CD4-positive, alpha-beta memory T cell (primary cell): ENCODE results near the gene ZNF594. TPM values are rescaled to one million over a fixed set of nuclear protein-coding genes. Genes with fewer than 3 reads are reported as not detected.
"Not testable (repeated sequence)": the region's sequence is repeated elsewhere in the genome, so short reads cannot be mapped to it uniquely, and the experiment has no call there.

Experiments used
- CTCF ChIA-PET: fragments of 350-600 bp; sonication (Branson Sonifier 250); formaldehyde crosslinking; loops from one replicate; lab custom pipeline; 2021; ENCODE audit warnings: inconsistent platforms; ENCODE audit not compliant: partially characterized antibody; lab: Charles Lee
- POLR2A ChIA-PET: fragments of 350-600 bp; sonication (Branson Sonifier 250); formaldehyde crosslinking; loops from one replicate; lab custom pipeline; 2021; ENCODE audit not compliant: partially characterized antibody; lab: Charles Lee
- DNase-seq, 5 donors: peaks; one replicate each; pipeline versions ENCODE4 v3.0.0 to v3.0.0-alpha.2; 2020 to 2022; ENCODE audit warnings: mixed read lengths in 1 of 5
- H3K27ac ChIP-seq: one replicate; pipeline ENCODE4 v1.7.0; 2013; ENCODE audit warnings: low read depth, low read length
- H3K27me3 ChIP-seq: 2 replicates; pipeline ENCODE4 v1.7.0; 2013; ENCODE audit warnings: mild to moderate bottlenecking, low read length, moderate library complexity; ENCODE audit not compliant: insufficient read depth
- H3K36me3 ChIP-seq: 2 replicates; pipeline ENCODE4 v1.7.0; 2013; ENCODE audit warnings: mild to moderate bottlenecking, low read length, moderate library complexity; ENCODE audit not compliant: insufficient read depth
- H3K4me1 ChIP-seq: 2 replicates; pipeline ENCODE4 v1.7.0; 2013; ENCODE audit warnings: mild to moderate bottlenecking, low read length, moderate library complexity; ENCODE audit not compliant: insufficient read depth
- H3K4me3 ChIP-seq, 2 donors: one replicate each; pipeline ENCODE4 v1.7.0; 2013; ENCODE audit warnings: low read length in 2 of 2, mild to moderate bottlenecking in 1 of 2
- H3K9me3 ChIP-seq, 2 donors: one replicate each; pipeline ENCODE4 v1.7.0; 2013; ENCODE audit warnings: low read length in 2 of 2, control low read depth in 1 of 2; ENCODE audit not compliant: control insufficient read depth in 1 of 2
- H3K27ac Mint-ChIP-seq, 7 donors: one replicate each; pipeline ENCODE4 v1.8.0; 2020 to 2021; ENCODE audit warnings: mixed read lengths in 7 of 7, mild to moderate bottlenecking in 6 of 7, inconsistent platforms in 3 of 7, moderate library complexity in 3 of 7
- H3K27me3 Mint-ChIP-seq, 2 donors: one replicate each; pipeline ENCODE4 v1.8.0; 2020 to 2021; ENCODE audit warnings: mixed read lengths in 2 of 2
- H3K36me3 Mint-ChIP-seq, 2 donors: one replicate each; pipeline ENCODE4 v1.8.0; 2020 to 2021; ENCODE audit warnings: mixed read lengths in 2 of 2, inconsistent platforms in 1 of 2, mild to moderate bottlenecking in 1 of 2
- H3K4me1 Mint-ChIP-seq, 4 donors: one replicate each; pipeline ENCODE4 v1.8.0; 2020 to 2021; ENCODE audit warnings: mixed read lengths in 4 of 4, mild to moderate bottlenecking in 1 of 4
- H3K4me3 Mint-ChIP-seq, 8 donors: one replicate each; pipeline ENCODE4 v1.8.0; 2020 to 2021; ENCODE audit warnings: mixed read lengths in 8 of 8, mild to moderate bottlenecking in 7 of 8, moderate library complexity in 6 of 8, inconsistent platforms in 3 of 8
- H3K9me3 Mint-ChIP-seq, 8 donors: one replicate each; pipeline ENCODE4 v1.8.0; 2020 to 2021; ENCODE audit warnings: mixed read lengths in 8 of 8, mild to moderate bottlenecking in 5 of 8, inconsistent platforms in 3 of 8, moderate library complexity in 1 of 8
- intact Hi-C: fragments of 100-400 bp; cut with micrococcal nuclease; formaldehyde crosslinking; loops from one replicate; pipeline ENCODE4 v1.15.1; 2023
- polyA plus RNA-seq, 2 donors: library from polyadenylated mRNA; unstranded; fragments of 300-500 nt; fragmentation: Illumina TruSeq; gene quantifications; one replicate each; pipeline ENCODE4 v1.2.3, GENCODE V29; 2021
- total RNA-seq, 2 experiments: library from RNA; stranded (reverse); gene quantifications; one replicate each; pipeline ENCODE4 v1.2.3, GENCODE V29; 2021

The ZNF594 gene
- total and polyA plus RNA-seq, 4 experiments from 2014 or later = 0.57 to 30.7 (median 15.7) TPM

GRCh38 chr17:5161793-5162192 lies 29.9 kb downstream of the ZNF594 start:
- H3K27ac Mint-ChIP-seq, H3K27ac ChIP-seq, H3K27me3 ChIP-seq, H3K36me3 Mint-ChIP-seq, intact Hi-C loops, H3K4me1 ChIP-seq, H3K4me3 Mint-ChIP-seq, H3K36me3 ChIP-seq, H3K9me3 Mint-ChIP-seq, H3K9me3 ChIP-seq, H3K4me3 ChIP-seq, CTCF ChIA-PET, POLR2A ChIA-PET, H3K4me1 Mint-ChIP-seq, DNase-seq: not testable (repeated sequence)
- H3K27me3 Mint-ChIP-seq = peaks cover 15 to 19% of the 10 kb centered on the region in 2 donors

GRCh38 chr17:5160702-5161101 lies 31.0 kb downstream of the ZNF594 start:
- POLR2A ChIA-PET, H3K4me3 ChIP-seq, H3K36me3 Mint-ChIP-seq, CTCF ChIA-PET, H3K27ac Mint-ChIP-seq, DNase-seq, H3K36me3 ChIP-seq, H3K4me1 Mint-ChIP-seq, H3K27me3 ChIP-seq, H3K4me3 Mint-ChIP-seq, H3K27ac ChIP-seq, intact Hi-C loops, H3K9me3 ChIP-seq, H3K9me3 Mint-ChIP-seq, H3K4me1 ChIP-seq: not testable (repeated sequence)
- H3K27me3 Mint-ChIP-seq = peaks cover 13 to 18% of the 10 kb centered on the region in 2 donors

DNA sequence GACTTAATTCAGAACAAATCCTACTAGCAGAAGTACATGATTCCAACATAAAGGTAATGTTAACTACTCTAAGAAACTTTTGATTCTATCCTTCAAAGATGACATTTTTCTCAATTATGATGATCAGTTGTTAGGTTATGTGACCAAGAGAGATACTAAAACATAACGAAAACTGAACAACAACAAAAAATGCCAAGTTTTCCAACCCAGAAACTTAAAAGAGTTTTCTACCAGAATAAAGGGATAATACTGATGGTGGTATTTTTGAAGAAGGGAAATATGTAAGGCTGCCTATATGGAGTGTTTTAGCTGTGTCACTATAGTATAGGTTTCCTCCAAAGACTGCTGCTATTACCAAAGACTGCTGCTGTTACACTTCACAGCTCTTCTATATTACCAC lies 45.5 kb downstream of the ZNF594 start:
- H3K9me3 ChIP-seq, H3K27ac Mint-ChIP-seq, H3K4me3 ChIP-seq, POLR2A ChIA-PET, H3K36me3 ChIP-seq, H3K36me3 Mint-ChIP-seq, H3K9me3 Mint-ChIP-seq, CTCF ChIA-PET, intact Hi-C loops, H3K4me3 Mint-ChIP-seq, H3K27me3 ChIP-seq, H3K4me1 ChIP-seq, DNase-seq, H3K27ac ChIP-seq, H3K4me1 Mint-ChIP-seq: not testable (repeated sequence)
- H3K27me3 Mint-ChIP-seq = peaks cover 7 to 11% of the 10 kb centered on the region in 2 donors

- H3K27me3 ChIP-seq, intact Hi-C loops, CTCF ChIA-PET, H3K36me3 Mint-ChIP-seq, H3K9me3 ChIP-seq, H3K27me3 Mint-ChIP-seq, H3K4me3 Mint-ChIP-seq, DNase-seq, H3K27ac Mint-ChIP-seq, POLR2A ChIA-PET, H3K27ac ChIP-seq, H3K36me3 ChIP-seq, H3K4me1 ChIP-seq, H3K4me1 Mint-ChIP-seq, H3K4me3 ChIP-seq, H3K9me3 Mint-ChIP-seq: not testable (repeated sequence)
Measured at GRCh38 chr17:5142877-5143276, 48.8 kb downstream of the ZNF594 start.

GRCh38 chr17:5139458-5139732 lies 52.3 kb downstream of the ZNF594 start:
- Histone ChIP-seq H3K27ac (no peak overlapping the region), H3K36me3 (no peaks in the 10 kb centered on the region), H3K9me3 (no peaks in the 10 kb centered on the region), H3K4me3 (no peak overlapping the region), H3K4me1 (no peaks in the 10 kb centered on the region), H3K27me3 (no peaks in the 10 kb centered on the region)
- H3K9me3 Mint-ChIP-seq = no peaks in the 10 kb centered on the region
- H3K4me1 Mint-ChIP-seq = peaks cover 0 to 4% (median 0%) of the 10 kb centered on the region in 4 donors
- H3K27me3 Mint-ChIP-seq = no peaks in the 10 kb centered on the region
- ChIA-PET CTCF (no interaction called here), POLR2A (no interaction called here)
- no peak overlapping the region for H3K4me3 Mint-ChIP-seq
- DNase-seq = no peak
- H3K36me3 Mint-ChIP-seq = no peaks in the 10 kb centered on the region
- H3K27ac Mint-ChIP-seq = no peak overlapping the region
- intact Hi-C loops = no loop called here

GRCh38 chr17:5138616-5139457 lies 52.8 kb downstream of the ZNF594 start:
- Mint-ChIP-seq H3K9me3 (no peaks in the 10 kb centered on the region), H3K36me3 (no peaks in the 10 kb centered on the region), H3K4me3 (no peak overlapping the region), H3K27ac (no peak overlapping the region), H3K4me1 (peaks cover 0 to 4% (median 0%) of the 10 kb centered on the region in 4 donors), H3K27me3 (no peaks in the 10 kb centered on the region)
- Histone ChIP-seq H3K36me3 (no peaks in the 10 kb centered on the region), H3K4me3 (no peak overlapping the region), H3K4me1 (no peaks in the 10 kb centered on the region), H3K9me3 (no peaks in the 10 kb centered on the region), H3K27ac (no peak overlapping the region), H3K27me3 (no peaks in the 10 kb centered on the region)
- no peak for DNase-seq
- intact Hi-C loops = no loop called here
- POLR2A ChIA-PET = no interaction called here
- CTCF ChIA-PET = no interaction called here

DNA sequence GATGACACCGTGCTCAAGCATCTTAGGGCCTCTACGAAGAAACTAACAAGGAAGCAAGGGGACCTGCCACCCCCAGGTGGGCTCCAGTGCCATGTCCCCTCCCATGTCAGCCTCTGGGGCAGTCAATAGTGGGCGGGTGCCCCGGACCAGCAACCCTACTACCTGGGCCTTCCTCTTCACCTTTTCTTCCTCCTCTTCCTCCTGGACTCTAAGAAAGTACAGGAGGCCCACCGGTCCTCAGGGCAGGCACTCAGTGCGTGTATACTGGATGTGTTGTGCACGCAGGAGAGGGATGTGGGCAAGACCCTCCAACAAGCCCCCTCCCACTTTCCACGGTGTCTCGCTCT lies 53.5 kb downstream of the ZNF594 start:
- H3K4me3 Mint-ChIP-seq, H3K27me3 ChIP-seq, H3K4me1 Mint-ChIP-seq, H3K27ac Mint-ChIP-seq, H3K36me3 ChIP-seq, H3K27me3 Mint-ChIP-seq, H3K9me3 ChIP-seq, intact Hi-C loops, DNase-seq, CTCF ChIA-PET, H3K4me1 ChIP-seq, H3K9me3 Mint-ChIP-seq, H3K36me3 Mint-ChIP-seq, POLR2A ChIA-PET, H3K27ac ChIP-seq, H3K4me3 ChIP-seq: not testable (repeated sequence)
